KMS-11 (cell line): ENCODE results near the gene FFAR1.

ENCODE experiments used
- H2AFZ ChIP-seq: fragments of 200-600 bp; sonication (generic); 2 replicates; pipeline ENCODE4 v1.6.1; 2016; ENCODE audit warnings: antibody characterized with exemption, mixed run types, low read depth
- H3K27ac ChIP-seq: fragments of 200-600 bp; sonication (generic); 2 replicates; pipeline ENCODE4 v1.6.1; 2016; ENCODE audit warnings: mild to moderate bottlenecking, mixed run types
- H3K27me3 ChIP-seq: fragments of 200-600 bp; sonication (generic); 2 replicates; pipeline ENCODE4 v1.6.1; 2017; ENCODE audit warnings: mild to moderate bottlenecking, low read depth, mixed run types, moderate library complexity; ENCODE audit not compliant: insufficient read depth
- H3K36me3 ChIP-seq: fragments of 200-600 bp; sonication (generic); 2 replicates; pipeline ENCODE4 v1.6.1; 2017; ENCODE audit warnings: mild to moderate bottlenecking, mixed run types; ENCODE audit not compliant: insufficient read depth
- H3K4me1 ChIP-seq: fragments of 200-600 bp; sonication (generic); 2 replicates; pipeline ENCODE4 v1.6.1; 2016; ENCODE audit warnings: mild to moderate bottlenecking, low read depth, mixed run types; ENCODE audit not compliant: poor library complexity, severe bottlenecking
- H3K4me2 ChIP-seq: fragments of 200-600 bp; sonication (generic); 2 replicates; pipeline ENCODE4 v1.7.0; 2016; ENCODE audit warnings: mild to moderate bottlenecking, mixed run types
- H3K4me3 ChIP-seq: fragments of 200-600 bp; sonication (generic); IDR thresholded peaks from 2 replicates; pipeline ENCODE4 v1.6.1; 2017; ENCODE audit warnings: low read depth, low read length, mixed read lengths; ENCODE audit not compliant: insufficient read depth
- H3K79me2 ChIP-seq: fragments of 200-600 bp; sonication (generic); 2 replicates; pipeline ENCODE4 v1.6.1; 2016; ENCODE audit warnings: low read depth, mixed run types; ENCODE audit not compliant: insufficient read depth
- H3K9ac ChIP-seq: fragments of 200-600 bp; sonication (generic); 2 replicates; pipeline ENCODE4 v1.6.1; 2016; ENCODE audit warnings: mild to moderate bottlenecking, mixed run types
- H4K20me1 ChIP-seq: fragments of 200-600 bp; sonication (generic); 2 replicates; pipeline ENCODE4 v1.6.1; 2016; ENCODE audit warnings: mild to moderate bottlenecking, mixed run types; ENCODE audit not compliant: insufficient read depth
- CTCF ChIP-seq: fragments of 200-600 bp; sonication (generic); conservative IDR thresholded peaks from 2 replicates; pipeline ENCODE4 v1.6.1; 2017; ENCODE audit warnings: low read depth, mild to moderate bottlenecking, antibody characterized with exemption, low read length, moderate library complexity, mixed read lengths

The FFAR1 gene

GRCh38 chr19:35360880-35361420, 13.2 kb downstream of the FFAR1 start:
- no peak for TF ChIP-seq CTCF
- no peaks in the 10 kb centered on the region for H3K36me3 ChIP-seq
- no peak overlapping the region for H3K27ac ChIP-seq
- H3K4me3 ChIP-seq = no peak overlapping the region
- H3K4me1 ChIP-seq = no peaks in the 10 kb centered on the region
- no peak overlapping the region for H3K4me2 ChIP-seq
- peaks cover 4% of the 10 kb centered on the region; the same call in 1 of the 2 replicates for H3K27me3 ChIP-seq
- no peak overlapping the region for H2AFZ ChIP-seq
- no peaks in the 10 kb centered on the region for H3K79me2 ChIP-seq
- H4K20me1 ChIP-seq = no peaks in the 10 kb centered on the region
- no peak overlapping the region for H3K9ac ChIP-seq

- peaks cover 4% of the 10 kb centered on the region; the same call in 1 of the 2 replicates for H3K27me3 ChIP-seq
- no peaks in the 10 kb centered on the region for H3K36me3 ChIP-seq
- H3K9ac ChIP-seq = no peak overlapping the region
- H2AFZ ChIP-seq = no peak overlapping the region
- H3K4me3 ChIP-seq = no peak overlapping the region
- no peaks in the 10 kb centered on the region for H3K4me1 ChIP-seq
- H3K79me2 ChIP-seq = no peaks in the 10 kb centered on the region
- TF ChIP-seq CTCF = no peak
- H3K4me2 ChIP-seq = no peak overlapping the region
- no peaks in the 10 kb centered on the region for H4K20me1 ChIP-seq
- H3K27ac ChIP-seq = no peak overlapping the region
Observed at GRCh38 chr19:35362261-35363000, 14.7 kb downstream of the FFAR1 start.

- Histone ChIP-seq H3K4me3 (no peak overlapping the region), H3K9ac (no peak overlapping the region), H3K4me1 (no peaks in the 10 kb centered on the region), H3K27ac (no peak overlapping the region), H3K4me2 (no peak overlapping the region), H3K27me3 (peaks cover 2% of the 10 kb centered on the region; the same call in 1 of the 2 replicates), H3K79me2 (no peaks in the 10 kb centered on the region), H4K20me1 (no peaks in the 10 kb centered on the region), H3K36me3 (no peaks in the 10 kb centered on the region), H2AFZ (no peak overlapping the region)
- TF ChIP-seq CTCF = no peak
Observed at GRCh38 chr19:35363001-35363590, 15.4 kb downstream of the FFAR1 start.

- no peak for TF ChIP-seq CTCF
- Histone ChIP-seq H2AFZ (no peak overlapping the region), H3K9ac (no peak overlapping the region), H3K79me2 (no peaks in the 10 kb centered on the region), H3K27me3 (no peaks in the 10 kb centered on the region), H3K4me2 (no peak overlapping the region), H3K27ac (no peak overlapping the region), H3K4me3 (no peak overlapping the region), H3K4me1 (no peaks in the 10 kb centered on the region), H4K20me1 (no peaks in the 10 kb centered on the region), H3K36me3 (no peaks in the 10 kb centered on the region)
Observed at GRCh38 chr19:35363711-35364425, 16.2 kb downstream of the FFAR1 start.
